Measurements from ENCODE around the gene GJC1.
A peak's percentile ranks its signal among the peaks of the same experiment; 100 is the strongest.

GJC1 gene

GRCh38 chr17:44842748-44843147, 12.7 kb upstream of the GJC1 start:
- no peak for TF ChIP-seq PPARA (CRISPR knock-in tag; IDR thresholded peaks at IDR 0.05; ENCODE audit: borderline replicate concordance)
- no peak for TF ChIP-seq ESRRG (CRISPR knock-in tag; IDR thresholded peaks at IDR 0.05)
- no peak for TF ChIP-seq TSHZ2 (CRISPR knock-in tag; IDR thresholded peaks at IDR 0.05)
- TF ChIP-seq ZC3H10 (CRISPR knock-in tag; IDR thresholded peaks at IDR 0.05): no peak
- no peak for TF ChIP-seq RARB (CRISPR knock-in tag; IDR thresholded peaks at IDR 0.05)
- no peak for TF ChIP-seq CSDC2 (CRISPR knock-in tag; IDR thresholded peaks at IDR 0.05)
- TF ChIP-seq ZNF70 (CRISPR knock-in tag; IDR thresholded peaks at IDR 0.05): no peak
- TF ChIP-seq OSR1 (CRISPR knock-in tag; IDR thresholded peaks at IDR 0.05): no peak
- TF ChIP-seq ZFP3 (CRISPR knock-in tag; IDR thresholded peaks at IDR 0.05): no peak
- no peak for TF ChIP-seq BACH2 (CRISPR knock-in tag; IDR thresholded peaks at IDR 0.05; ENCODE audit: borderline replicate concordance)
- TF ChIP-seq ZNF565 (CRISPR knock-in tag; conservative IDR thresholded peaks at IDR 0.05; ENCODE audit: low read depth): no peak
- ATAC-seq: peak; percentile 13; the same call in 1 of the 3 replicates

- no peak for ATAC-seq
- TF ChIP-seq CREB5 (CRISPR knock-in tag; IDR thresholded peaks at IDR 0.05; ENCODE audit: low read depth) (no peak), ZNF70 (CRISPR knock-in tag; IDR thresholded peaks at IDR 0.05) (no peak), ISL1 (CRISPR knock-in tag; IDR thresholded peaks at IDR 0.05) (no peak), ZNF8 (CRISPR knock-in tag; IDR thresholded peaks at IDR 0.05) (no peak), PATZ1 (CRISPR knock-in tag; IDR thresholded peaks at IDR 0.05; ENCODE audit: borderline replicate concordance) (no peak), TCF4 (CRISPR knock-in tag; IDR thresholded peaks at IDR 0.05; ENCODE audit: borderline replicate concordance) (no peak)
These were observed 10.8 kb upstream of the GJC1 start for GRCh38 chr17:44840936-44841335.

GRCh38 chr17:44840274-44840673, 10.2 kb upstream of the GJC1 start:
- ATAC-seq: no peak
- TF ChIP-seq PPARA (CRISPR knock-in tag; IDR thresholded peaks at IDR 0.05; ENCODE audit: borderline replicate concordance): no peak
- no peak for TF ChIP-seq ZNF8 (CRISPR knock-in tag; IDR thresholded peaks at IDR 0.05)
- no peak for TF ChIP-seq TSHZ2 (CRISPR knock-in tag; IDR thresholded peaks at IDR 0.05)
- TF ChIP-seq CSRNP3 (CRISPR knock-in tag; IDR thresholded peaks at IDR 0.05): no peak
- TF ChIP-seq ZNF70 (CRISPR knock-in tag; IDR thresholded peaks at IDR 0.05): no peak
- no peak for TF ChIP-seq POU6F1 (CRISPR knock-in tag; IDR thresholded peaks at IDR 0.05; ENCODE audit: borderline replicate concordance, low read depth)
- no peak for TF ChIP-seq OSR1 (CRISPR knock-in tag; IDR thresholded peaks at IDR 0.05)

All from SK-N-SH treated with all-trans-retinoic acid at 6 μM for 48 hours (cell line).